ENCODE measurements around the gene TMEM135.

The TMEM135 gene

DNA sequence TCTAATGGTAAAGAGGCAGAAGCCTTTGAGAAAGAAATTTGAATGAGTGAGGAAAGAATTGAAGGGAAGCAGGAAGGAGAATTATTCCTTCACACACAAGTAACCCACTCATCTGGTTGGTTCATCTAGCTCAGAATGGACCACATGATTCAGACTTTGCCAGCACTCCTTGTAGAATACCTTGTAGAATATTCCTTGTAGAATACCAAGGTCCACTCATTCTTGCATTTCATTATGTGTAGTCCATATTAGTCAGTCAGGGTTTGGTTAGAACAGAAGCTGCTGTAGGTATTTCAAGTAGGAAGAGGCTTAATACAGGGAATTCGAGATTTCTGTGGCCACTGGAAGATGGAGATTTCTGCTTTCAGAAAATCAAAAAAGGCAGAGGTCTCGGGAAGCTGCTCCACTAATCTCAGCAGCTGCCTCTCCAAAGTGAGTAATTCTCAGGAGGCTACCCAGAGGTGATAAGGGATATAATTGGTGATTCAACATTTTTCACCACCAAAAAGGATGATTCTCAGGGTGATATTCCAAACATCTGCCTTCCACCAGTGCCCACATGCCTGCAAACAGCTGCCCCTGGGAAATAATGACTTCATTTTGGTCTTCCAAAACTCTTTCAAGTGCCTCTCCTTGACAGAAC lies 329.1 kb downstream of the TMEM135 start:
- no peak for DNase-seq

DNA sequence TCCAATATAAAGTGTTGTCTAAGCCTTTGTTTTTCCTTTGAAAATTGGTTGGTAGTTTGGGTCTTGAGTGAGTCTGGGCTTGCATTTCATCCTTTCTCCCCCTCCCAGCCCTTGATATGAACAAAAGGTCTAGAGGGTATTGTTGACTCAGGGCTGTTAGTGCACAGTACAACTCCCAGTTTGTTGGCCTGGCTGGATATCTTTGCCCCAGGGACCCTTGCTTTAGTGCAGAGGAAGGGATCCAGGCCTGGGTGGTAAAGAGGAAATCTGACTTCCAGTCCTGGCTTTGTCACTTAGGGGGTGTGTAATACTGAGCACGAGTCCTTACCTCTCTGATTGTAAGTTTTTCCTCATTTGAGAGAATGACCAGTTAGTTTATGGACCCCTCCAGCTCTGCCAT lies 330.4 kb downstream of the TMEM135 start:
- no peak for DNase-seq

DNA sequence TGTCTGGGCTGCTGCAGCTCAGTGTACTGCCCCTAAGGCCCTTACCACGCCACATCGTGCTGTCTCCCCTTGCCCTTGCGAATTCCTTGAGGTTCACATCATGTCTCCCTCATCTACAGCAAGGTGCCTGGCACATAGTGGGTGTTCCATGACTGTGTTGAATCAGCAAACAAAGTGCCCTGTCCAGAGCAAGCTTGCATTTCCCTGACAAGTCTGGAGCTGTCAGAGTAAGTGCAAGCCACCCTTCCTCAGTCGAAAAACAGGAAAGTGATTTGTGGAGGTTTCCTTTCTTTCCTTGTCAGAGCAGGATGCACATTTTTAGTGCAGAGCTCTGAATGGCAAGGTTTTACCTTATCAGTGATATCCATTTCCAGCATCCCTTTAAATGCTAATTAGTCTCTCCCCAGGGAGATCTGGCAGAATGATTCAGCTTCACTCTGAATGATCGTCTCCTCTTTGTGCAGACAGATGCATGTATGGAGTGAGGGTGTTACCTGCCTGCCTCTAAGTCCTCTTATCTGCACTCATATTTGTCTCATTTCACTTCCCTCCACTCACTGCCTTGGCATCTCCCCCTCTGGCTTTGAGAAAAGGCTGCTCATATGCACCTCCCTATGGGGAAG lies 331.2 kb downstream of the TMEM135 start:
- DNase-seq = no peak

DNA sequence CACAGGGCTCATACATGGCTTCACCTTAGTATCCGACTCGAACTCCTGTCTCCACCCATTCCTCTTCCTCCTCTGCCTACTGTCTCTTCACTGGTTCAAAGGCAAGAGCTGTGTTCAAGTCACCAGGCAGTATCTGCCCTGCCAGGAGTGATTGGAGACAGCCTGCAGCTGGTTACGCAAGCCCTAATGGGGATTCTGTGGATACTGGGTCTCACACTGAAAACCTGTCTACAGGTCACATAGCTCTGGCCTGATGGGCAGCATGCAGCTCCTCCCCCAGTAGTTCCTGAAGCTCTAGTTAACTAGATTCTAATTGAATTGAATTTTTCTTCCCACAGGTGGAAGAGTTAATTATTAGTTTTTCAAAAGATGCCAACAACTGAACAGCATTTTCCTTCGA lies 332.2 kb downstream of the TMEM135 start:
- no peak for DNase-seq

DNA sequence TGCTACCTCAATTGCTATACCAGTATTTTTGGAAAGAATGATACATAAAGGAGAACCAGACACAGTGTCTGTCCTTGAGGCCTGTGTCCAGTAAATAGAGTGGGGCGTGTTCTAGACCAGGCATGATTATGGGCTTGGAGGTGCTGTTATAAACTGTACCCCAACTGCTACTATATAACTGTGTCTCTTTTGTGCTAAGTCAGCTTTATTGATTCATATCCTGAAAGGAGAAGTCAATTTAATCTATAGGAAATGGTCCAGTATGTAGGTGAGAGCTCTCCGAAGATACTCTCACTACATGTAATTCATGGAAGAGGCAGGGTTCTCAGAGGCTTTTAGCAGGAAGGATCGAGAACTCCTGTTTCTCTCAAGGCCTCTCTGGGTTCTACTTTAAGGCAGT lies 334.3 kb downstream of the TMEM135 start:
- no peak for DNase-seq

Data from central memory CD4-positive, alpha-beta T cell (primary cell).